Prostate gland (tissue), 2 donors: Measurements from ENCODE around the gene SUCLG2.

Source experiments
- POLR2A ChIP-seq: fragments of 450-650 bp; IDR thresholded peaks from one replicate; pipeline ENCODE4 v1.6.1; 2016; ENCODE audit warnings: antibody characterized with exemption, mild to moderate bottlenecking
- TF ChIP-seq, protein P1 (sequence below), 4 experiments: fragments of 200-600 bp in 2 of 4; fragments of 450-650 bp in 2 of 4; sonication (generic) in 2 of 4; IDR thresholded peaks; 1 replicate in 3 of 4; 2 replicates in 1 of 4; pipeline ENCODE4 v1.5.1; 2016 to 2019; ENCODE audit warnings: antibody characterized with exemption in 4 of 4, mild to moderate bottlenecking in 2 of 4, moderate library complexity in 2 of 4

DNA sequence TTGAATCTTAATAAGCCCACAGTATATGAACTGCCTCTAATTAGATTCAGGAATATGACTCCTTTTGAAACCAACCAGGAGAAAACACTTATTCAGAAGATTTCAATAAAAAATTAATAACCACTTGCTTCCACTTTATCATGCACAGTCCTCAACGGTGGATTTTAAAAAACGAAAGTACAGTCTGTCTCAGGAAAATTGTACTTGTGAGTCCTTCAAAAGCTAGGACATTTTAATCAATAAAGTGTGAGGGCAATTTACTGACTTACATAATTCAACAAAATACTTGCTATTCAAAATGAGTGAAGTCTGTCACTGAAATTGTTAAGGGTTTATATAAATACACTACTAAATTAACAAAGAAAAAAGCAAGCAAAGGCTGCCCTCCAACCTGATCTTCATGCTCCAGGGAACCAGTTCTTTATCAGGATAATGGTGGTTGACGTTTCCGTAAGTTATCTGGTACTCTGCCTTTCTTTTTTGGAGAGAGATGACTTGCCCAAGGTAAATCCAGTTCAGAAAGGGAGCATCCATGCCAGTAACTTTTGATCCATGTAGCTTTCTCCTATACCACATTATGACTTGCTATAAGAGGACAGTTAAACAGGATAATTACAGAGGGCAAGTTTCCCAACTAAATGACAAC lies 17.0 kb downstream of the SUCLG2 start:
- TF ChIP-seq, protein P1, sequence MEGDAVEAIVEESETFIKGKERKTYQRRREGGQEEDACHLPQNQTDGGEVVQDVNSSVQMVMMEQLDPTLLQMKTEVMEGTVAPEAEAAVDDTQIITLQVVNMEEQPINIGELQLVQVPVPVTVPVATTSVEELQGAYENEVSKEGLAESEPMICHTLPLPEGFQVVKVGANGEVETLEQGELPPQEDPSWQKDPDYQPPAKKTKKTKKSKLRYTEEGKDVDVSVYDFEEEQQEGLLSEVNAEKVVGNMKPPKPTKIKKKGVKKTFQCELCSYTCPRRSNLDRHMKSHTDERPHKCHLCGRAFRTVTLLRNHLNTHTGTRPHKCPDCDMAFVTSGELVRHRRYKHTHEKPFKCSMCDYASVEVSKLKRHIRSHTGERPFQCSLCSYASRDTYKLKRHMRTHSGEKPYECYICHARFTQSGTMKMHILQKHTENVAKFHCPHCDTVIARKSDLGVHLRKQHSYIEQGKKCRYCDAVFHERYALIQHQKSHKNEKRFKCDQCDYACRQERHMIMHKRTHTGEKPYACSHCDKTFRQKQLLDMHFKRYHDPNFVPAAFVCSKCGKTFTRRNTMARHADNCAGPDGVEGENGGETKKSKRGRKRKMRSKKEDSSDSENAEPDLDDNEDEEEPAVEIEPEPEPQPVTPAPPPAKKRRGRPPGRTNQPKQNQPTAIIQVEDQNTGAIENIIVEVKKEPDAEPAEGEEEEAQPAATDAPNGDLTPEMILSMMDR (IDR thresholded peaks at IDR 0.05): no peak
- TF ChIP-seq POLR2A: no peak
